Measurements from ENCODE around the gene ST6GAL1.
"Not testable (repeated sequence)": the region's sequence is repeated elsewhere in the genome, so short reads cannot be mapped to it uniquely, and the experiment has no call there.

Gene ST6GAL1

DNA sequence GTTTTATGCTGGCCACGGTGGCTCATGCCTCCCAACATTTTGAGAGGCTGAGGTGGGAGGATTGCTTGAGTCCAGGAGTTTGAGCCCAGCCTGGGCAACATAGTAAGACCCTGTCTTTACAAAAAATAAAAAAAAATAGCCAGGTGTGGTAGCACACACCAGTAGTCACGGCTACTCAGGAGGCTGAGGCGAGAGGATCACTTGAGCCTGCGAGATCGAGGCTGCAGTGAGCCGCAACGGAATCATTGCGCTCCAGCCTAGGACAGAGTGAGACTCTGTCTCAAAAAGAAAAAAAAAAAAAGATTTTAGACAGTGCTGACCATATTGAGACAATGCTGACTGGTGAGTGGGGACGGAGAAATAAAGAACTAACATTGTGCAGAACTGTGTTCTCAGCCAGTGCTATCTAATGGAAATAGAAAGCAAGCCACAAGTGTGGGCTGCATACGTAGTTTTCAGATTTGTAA is 67.2 kb downstream of the ST6GAL1 start:
- no peak for DNase-seq

DNA sequence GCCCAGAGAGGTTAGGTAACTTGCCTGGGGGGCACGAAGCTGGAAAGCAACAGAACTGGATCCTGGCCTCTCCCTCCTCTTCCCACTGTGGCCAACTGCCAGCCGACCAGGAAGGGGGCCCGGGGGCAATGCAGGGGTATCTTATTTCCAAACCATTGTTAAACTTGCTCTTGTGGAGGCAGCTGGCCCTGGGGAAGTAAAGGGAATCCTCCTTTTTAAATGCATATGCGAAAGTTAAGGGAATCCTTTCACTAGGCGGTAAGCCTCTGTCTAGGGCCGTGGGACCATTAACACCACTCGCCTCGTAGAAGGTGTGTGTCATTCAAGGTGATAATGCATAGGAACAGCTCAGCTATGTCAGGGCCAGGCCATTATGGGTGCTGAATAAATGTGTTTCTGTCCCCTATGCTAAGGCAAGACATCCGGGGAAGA is 68.6 kb downstream of the ST6GAL1 start:
- no peak for DNase-seq

DNA sequence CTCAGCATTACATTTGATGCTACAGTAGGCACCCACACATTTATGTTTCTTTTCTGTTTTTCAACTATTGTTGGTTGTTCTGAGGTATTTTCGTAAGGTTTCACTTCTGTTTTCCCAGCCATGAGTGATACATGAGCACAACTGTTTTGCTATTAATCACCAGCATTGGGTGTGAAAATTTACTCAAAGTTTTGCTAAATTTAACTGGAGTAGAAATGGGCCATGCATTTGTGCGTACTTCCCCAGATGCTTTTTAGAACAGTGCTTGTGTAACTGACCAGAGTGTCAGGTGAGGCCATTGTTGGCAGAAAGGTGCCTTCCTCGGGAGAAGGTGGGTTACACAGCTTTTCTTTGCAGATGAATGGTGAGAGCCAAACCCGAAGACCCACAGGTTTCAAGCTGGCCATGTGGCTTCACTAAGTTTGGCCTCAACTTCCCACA is 70.4 kb downstream of the ST6GAL1 start:
- DNase-seq, result peak in 1 of 4 experiments; percentile 10

DNA sequence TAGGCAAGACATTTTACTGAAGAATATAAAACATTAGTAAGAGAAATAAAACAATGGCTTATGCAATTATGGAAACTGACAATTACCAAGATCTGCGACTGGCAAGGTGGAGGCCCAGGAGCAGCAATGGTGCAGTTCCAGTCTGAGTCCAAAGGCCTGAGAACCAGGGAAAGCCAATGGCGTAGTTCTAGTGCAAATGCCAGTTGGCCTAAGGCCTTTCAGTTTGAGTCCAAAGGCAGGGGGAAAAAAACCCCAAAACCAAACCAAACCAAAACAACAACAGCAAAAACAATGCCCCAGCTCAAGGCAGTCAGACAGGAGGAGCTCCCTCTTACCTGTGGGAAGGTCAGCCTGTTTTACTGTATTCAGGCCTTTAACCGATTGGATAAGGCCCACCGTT is 72.6 kb downstream of the ST6GAL1 start:
- DNase-seq, result no peak

DNA sequence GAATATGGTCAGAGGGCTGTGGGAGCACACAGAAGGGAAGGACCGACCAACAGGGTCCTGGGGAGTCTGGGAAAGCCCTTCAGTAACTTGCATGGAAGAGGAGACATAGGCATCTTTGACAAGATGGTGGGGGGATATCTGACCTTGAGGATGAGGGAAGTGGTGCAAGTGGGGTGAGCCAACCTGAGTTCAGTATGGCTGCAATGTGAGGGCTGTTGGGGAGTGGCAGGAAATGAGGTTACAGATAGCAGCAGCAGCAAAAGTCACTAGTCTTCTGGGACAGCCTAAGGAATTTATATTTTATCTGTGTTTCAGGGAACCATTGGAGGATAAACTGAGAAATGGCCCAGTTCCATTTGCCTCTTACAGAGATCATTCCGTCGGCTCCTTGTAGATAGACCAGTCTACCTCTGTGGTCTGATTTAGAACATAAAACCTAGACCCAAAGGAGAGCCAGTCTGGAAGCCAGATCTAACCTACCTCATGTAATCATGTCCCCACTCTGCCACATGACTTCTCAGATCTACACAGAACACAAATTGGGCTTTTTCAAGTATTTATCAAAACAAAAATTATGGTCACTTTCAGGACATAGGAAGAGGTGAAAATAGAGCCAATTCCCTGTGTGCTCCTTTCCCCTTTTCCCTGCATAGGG is 75.6 kb downstream of the ST6GAL1 start:
- DNase-seq, result no peak

DNA sequence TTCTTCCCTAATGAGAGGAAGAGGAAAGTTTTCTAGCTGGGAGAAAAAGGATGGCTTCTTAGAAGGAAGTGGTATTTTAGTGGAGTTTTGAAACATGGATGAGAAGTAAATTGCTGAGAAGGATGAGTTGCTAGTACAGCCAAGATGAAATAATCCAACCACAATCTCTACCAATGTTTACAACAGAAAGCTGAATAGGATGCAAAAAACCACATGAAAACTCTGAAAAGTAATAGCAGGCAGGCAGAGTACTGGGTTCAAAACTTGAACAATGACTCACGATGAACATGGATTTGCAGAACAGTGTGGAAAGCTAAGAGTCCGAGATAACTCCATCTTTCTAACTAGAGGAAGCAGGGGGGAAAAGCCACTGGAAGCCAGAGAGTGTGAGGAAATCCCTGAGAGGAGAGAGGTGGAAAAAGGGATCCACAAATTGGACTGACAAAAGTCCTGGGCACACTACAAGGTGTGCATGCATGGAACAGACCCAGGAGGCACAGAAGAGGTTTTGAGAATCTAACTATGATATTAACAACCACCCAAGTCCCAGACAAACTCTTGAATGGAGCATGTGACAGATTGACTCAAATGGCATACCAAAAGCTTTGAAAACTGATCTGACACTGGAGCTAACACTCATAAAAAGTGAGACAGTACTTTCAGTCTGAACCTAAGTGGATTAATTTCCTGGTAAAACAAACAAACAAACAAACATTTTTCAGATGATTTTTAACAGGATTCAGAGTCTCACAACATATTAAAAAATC is 76.7 kb downstream of the ST6GAL1 start:
- DNase-seq, result no peak

DNA sequence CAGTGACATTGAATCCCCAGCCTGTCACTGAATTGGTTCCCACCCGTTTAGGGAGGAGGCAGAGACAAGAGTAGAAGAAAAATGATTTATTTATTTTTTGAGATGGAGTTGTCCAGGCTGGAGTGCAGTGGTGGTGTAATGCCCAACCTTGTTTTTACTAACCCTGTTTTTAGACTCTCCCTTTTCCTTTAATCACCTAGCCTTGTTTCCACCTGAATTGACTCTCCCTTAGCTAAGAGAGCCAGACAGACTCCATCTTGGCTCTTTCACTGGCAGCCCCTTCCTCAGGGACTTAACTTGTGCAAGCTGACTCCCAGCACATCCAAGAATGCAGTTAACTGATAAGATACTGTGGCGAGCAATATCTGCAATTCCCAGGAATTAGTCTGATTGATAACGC is 80.1 kb downstream of the ST6GAL1 start:
- not testable (repeated sequence) for DNase-seq

DNA sequence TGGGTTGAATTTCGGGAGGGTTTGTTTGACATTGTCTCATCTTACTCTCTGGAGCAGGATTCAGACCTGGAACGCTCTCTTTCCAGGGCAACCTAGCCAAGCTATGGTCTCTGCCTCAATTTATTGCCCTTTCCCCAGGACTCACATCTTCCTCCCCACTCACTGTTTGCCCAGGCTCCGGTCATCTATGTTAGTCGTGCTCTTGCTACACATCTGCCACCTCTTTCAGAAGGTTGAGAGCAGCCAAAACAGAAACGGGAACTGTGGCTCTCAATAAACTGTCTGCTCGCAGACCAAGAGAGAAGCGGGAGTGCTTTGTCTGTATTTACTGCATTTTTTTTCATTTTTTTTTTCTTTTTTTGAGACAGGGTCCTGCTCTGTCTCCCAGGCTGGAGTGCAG is 81.6 kb downstream of the ST6GAL1 start:
- DNase-seq, result no peak

DNA sequence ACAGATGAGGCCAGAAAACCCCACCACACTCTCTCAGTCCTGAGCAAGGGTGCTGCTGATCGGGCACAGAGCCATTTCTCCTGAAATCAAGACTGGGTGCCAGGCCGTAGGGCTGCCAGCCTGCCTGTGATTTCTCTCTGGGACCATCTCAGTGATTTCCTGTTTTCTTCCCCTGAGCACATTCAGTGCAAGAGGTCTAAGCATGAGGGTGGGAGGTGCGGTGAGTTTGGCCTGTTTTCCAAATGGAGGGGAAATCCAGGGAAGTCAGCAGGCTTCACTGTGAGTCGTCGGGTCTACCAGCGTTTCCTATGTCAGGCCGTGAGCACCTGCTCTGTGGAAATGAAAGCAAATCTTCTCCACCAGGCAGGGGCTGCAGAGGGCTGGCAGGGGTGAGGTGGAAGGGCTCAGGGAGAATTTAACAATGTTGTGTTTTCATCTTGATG is 82.3 kb downstream of the ST6GAL1 start:
- DNase-seq, result peak; percentile 13 to 31 (median 29)

DNA sequence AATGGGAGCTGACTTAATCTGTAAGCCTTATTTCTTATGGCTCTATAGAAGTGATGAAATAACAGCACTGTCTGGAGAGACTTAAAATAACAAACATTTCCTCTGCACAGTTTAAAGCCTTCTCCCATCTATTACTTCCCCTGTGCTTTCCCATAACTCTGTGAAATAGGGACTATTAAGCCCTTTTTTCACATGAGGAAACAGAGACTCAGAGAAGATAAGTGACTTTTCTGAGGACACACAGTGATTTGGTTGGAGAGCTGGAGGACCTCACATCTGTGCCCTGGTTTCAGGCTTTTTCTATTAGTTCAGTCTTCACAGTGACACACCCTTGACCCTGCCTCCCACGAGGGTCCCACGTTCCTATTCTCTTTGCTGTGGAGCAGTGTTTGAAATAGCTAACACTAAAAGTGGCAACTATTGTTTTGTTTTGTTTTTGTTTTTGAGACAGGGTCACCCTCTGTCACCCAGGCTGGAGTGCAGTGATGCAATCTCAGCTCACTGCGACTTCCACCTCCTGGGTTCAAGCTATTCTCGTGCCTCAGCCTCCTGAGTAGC is 82.9 kb downstream of the ST6GAL1 start:
- no peak for DNase-seq

DNA sequence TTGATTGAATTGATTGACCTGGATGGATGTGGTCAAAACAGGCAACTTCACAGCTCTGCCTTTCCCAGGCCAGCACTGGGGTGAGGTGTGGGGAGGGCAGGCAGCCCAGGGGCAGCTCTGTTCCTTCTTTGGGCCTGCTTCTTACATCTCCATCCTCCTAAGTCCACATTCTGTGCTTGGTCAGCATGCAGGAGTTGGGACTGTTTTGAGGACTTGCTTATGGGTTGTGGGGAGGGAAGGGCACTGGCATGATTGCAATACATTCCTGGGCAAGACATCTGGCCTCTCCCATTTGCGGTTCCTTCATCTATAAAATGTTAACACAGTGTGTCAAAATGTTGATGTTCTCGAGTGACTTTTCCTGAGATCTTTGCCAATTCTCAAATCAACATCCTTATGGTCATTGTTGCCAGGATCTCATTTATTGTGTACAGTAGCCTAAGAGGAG is 84.1 kb downstream of the ST6GAL1 start:
- DNase-seq, result no peak

DNA sequence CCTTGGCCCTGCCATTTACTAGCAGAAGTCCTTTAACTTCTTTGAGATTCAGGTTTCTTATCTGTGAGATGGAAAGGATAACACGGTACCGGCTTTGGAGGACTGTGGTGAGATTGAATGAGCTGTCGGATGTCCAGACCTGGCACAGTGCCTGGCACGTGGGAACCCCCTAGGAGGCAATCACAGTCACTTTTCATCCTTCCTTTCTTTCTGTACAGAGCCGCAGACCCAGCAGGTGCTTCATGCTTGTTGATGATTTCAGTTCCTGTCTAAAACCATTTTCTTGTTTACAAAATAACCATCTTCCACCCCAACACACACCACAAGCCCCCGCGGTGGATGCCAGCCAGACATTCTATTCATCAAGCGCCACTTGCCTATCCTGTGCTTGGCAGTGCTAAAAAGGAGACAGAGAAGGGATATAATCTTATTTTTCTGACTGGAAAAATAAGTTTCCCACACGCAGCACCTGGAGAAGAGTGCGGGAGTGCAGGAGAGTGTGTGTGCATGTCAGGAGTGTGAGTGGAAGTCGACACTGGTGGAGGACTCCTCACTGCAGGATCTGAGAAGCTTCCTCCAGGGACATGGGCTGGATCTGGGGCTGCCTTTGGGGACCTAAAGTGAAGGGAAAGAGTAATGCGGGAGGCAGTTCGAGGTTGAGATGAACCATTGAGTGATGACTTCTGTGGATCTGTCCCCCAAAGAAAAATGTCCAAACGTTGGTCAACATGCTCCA is 85.7 kb downstream of the ST6GAL1 start:
- DNase-seq, result no peak

DNA sequence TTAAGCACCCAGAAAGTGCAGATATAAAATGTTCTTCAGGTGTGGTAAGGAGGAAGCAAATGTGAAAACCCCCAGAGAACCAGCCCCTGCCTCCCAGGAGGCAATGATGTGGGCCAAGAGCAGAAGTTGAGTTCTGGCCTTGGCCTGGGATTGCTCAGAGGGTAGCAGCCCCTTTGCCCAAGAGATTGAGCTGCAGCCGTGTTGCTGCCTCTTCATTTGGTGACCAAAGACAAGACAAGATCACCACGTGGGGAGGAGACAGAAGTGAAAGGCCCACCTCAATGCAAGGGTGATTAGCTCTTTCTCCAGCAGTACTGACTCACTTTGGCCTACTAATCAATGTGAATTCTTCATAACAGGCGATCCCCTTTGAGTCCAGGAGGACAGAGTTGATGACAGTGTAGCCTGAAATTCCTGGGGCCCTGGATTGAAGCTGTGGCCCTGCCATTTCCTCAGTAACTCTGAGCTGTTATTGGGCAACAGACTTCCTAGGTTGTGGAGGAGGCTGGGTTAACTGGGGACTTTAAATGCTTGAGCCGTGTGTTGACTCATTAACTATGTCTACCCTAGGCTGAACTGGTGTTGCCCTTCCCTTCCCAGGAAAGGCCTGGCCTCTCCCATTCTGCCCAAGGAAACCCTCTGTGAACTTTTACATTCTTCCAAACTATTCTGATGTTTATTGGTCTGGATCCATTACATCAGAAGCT is 86.5 kb downstream of the ST6GAL1 start:
- no peak for DNase-seq

DNA sequence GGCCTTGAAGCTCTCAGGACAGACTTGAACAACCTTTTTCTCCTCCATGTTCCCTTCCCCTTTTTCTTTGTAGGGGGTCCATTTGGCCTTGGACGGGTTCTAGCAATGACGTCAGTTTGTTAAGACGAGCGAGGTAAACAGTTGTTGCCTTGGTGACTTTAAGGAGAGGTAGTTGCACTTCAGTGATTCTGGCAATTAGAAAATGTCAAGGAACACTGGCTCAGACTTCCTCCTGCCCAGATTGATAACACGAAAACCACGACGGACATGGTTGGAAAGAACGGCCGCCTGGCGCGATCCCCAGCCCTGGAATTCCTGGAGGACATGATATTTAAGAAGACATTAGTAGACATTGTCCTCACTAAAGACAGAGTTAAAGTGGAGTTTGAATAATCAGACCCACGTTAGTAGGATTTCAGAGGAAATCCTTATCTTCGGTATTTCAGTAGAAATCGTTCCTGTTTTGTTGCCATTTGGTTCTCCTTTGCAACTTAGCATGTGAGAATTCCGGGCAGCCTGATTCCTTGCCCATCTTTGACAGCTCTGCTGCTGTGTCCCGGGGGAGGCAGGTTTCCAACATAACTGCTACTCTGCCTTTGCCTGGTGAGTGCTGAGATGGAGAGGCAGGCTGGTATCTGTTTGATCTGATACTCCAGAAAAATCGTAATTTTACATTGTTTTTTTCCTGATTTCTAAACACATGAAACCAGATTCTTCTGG is 87.3 kb downstream of the ST6GAL1 start:
- no peak for DNase-seq

DNA sequence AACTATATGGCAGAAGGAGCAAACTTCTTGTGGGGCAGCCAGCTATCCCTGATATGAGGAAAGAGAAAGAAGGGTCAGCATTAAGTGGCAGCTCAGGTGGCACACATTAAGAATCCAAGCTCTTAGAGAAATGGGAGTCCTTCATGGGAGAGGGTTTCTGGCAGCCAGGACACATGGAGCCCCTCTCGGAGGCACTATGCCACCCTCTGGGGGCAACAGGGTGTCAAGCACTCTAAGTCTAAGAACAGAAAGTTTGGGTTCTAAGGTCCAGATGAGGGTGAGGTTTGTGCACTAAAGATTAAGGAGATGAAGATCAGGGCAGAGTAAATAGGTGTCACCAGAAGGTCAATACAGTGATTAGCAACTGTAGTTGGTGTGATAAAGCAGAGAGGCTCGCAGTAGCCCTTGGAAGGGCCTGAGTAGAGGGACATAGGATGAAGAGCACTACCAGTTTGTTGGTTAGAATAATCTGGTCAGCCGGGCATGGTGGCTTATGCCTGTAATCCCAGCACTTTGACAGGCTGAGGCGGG is 89.3 kb downstream of the ST6GAL1 start:
- DNase-seq, result no peak

DNA sequence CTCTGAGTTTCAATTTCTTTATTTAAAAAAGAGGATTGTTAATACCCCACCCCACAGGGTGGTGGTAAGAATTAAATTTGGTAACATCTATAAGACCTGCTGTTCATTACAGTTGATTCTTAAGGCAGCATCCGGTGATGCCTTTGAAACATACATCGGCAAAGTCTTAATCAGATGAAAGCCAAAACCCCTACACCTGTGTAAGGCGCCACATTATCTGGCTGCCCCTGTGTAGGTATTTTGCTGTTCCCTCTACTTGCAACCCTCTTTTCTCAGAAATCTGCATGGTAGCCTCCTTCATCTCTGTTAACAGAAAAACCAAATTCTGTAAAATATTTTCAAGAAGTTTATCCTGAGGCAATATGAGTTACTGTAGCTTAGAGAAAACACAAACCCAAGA is 90.0 kb downstream of the ST6GAL1 start:
- peak in 2 of 4 experiments; percentile 18 to 28 for DNase-seq

DNA sequence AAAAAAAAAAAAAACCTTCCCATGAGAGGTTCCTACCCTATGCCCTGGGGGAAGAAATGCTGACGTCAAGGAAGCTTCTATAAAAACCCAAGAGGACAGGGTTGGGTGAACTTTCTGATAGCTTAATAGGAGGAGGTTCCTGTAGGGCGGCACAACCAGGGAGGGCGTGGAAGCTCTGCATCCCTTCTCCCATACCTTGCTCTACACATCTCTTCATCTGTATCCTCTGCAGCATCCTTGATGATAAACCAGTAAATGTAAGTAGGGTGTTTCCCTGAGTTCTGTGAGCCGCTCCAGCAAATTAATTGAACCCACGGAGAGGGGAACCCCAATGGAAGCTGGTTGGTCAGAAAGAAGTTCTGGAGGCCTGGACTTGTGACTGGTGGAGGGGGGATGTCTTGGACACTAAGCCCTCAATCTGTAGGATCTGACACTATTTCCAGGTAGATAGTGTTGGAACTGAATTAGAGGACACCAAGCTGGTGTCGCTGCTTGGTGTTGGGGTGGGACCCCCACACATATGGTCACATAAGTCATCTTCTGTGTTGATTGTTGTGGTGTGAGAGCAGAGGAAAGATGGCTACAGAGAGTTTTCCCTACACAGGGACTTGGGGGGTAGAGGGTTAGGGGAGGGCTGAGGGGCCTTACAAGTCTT is 91.5 kb downstream of the ST6GAL1 start:
- DNase-seq, result no peak

DNA sequence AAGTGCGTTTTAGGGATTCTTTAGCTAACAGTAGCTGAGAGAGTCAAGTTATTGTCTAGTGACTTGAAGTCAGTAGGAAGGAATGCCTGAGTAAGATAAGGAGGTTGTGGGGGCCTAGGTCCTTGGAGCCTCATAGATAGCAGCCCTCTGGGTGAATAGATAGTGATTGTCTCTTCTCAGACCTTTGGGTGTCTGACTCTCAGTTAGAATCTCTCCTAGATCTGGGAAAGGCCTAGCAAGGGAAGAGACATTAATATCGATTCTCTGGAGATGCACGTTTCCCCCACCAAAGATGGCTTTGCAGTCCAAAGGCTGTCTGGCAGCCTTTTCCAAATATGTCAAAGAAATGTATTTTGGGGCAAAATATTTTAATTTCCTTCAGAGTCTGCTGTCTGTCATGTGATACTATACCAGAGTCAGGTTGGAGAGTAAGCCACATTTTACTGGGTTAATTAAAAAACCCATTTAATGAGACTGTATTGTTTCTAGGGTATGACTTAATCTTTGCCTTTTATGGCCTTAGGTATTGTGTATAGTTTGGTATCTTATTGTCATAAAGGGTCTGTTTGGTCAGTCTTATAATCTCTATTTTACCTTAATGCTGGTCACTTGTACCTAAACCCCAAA is 92.2 kb downstream of the ST6GAL1 start:
- no peak for DNase-seq

DNA sequence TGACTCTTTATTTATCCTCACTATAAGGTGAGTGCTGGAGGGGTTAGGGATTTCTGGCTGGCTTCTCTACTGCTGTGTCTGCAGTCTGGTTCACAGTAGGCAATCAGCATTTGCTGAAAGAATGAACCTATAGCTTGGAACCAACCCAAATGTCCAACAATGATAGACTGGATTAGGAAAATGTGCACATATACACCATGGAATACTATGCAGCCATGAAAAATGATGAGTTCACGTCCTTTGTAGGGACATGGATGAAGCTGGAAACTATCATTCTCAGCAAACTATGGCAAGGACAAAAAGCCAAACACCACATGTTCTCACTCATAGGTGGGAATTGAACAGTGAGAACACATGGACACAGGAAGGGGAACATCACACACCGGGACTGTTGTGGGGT is 93.0 kb downstream of the ST6GAL1 start:
- not testable (repeated sequence) for DNase-seq

DNA sequence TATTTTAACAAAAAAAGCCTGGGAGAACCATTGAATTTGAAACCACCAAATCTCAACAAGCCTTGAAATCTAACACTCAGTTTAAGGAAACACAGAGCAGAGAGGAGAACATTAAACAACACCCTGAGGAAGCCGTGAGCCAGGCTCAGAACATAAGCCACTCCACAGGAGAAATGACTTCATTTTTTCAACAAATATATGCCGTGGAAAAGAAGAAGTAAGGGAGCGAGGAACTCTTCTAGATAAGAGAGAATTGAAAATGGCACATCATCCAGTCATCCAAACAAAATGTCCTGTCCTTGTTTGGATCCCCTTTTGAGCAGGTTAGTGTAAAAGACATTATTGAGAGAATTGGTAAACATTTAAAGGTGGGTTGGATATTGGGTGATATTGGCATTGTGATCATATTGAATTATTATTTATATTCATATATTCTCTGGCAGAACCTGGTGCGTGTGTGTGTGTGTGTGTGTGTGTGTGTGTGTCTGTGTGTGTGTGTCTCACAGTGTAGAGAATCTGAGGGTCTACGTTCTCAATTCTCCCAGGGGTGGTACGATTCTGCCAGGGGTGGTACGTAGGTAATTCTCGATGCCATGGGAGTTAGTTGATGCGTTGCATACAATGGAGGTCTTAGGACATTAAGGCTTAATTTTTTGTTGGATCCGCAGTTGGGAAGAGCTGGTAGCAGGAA is 94.4 kb downstream of the ST6GAL1 start:
- no peak for DNase-seq

Data from activated CD4-positive, CD25-positive, alpha-beta regulatory T cell (primary cell).